ENCODE measurements around the gene CABLES1. TPM values are rescaled to one million over a fixed set of nuclear protein-coding genes. Genes with fewer than 3 reads are reported as not detected.
"Not testable (repeated sequence)": the region's sequence is repeated elsewhere in the genome, so short reads cannot be mapped to it uniquely, and the experiment has no call there.

CABLES1 gene
- total and polyA plus RNA-seq, 2 donors from 2014 or later: 7.6 to 40.5 TPM

GRCh38 chr18:23093772-23094171, 41.5 kb upstream of the CABLES1 start:
- Histone ChIP-seq H3K4me1 (ENCODE audit: control insufficient read depth in 2 of 3, insufficient read depth in 2 of 3, low read depth in 1 of 3, low read length in 3 of 3) (no peaks in the 10 kb centered on the region), H3K4me3 (ENCODE audit: low read length in 3 of 3) (no peak overlapping the region), H3K9me3 (ENCODE audit: control insufficient read depth in 2 of 3, insufficient read depth in 1 of 3, low read length in 3 of 3) (no peaks in the 10 kb centered on the region), H3K36me3 (ENCODE audit: control insufficient read depth in 2 of 3, insufficient read depth in 3 of 3, low read length in 3 of 3) (no peaks in the 10 kb centered on the region), H3K27ac (ENCODE audit: low read depth in 2 of 2, low read length in 2 of 2) (no peak overlapping the region), H3K9ac (ENCODE audit: low read length in 3 of 3) (no peak overlapping the region), H3K27me3 (ENCODE audit: control insufficient read depth, insufficient read depth, low read length) (no peaks in the 10 kb centered on the region)
- intact Hi-C loops (cut with DNase I): no loop called here
- no peak for TF ChIP-seq CTCF (IDR thresholded peaks at IDR 0.05; ENCODE audit: borderline replicate concordance, extremely low read depth, insufficient read depth)
- peak in 1 of 5 donors; percentile 12 for DNase-seq
- no peak for FAIRE-seq

GRCh38 chr18:23094411-23095190, 40.7 kb upstream of the CABLES1 start:
- FAIRE-seq: no peak
- no peak overlapping the region for H3K4me3 ChIP-seq (ENCODE audit: low read length in 3 of 3)
- no peak overlapping the region for H3K27ac ChIP-seq (ENCODE audit: low read depth in 2 of 2, low read length in 2 of 2)
- H3K27me3 ChIP-seq (ENCODE audit: control insufficient read depth, insufficient read depth, low read length): no peaks in the 10 kb centered on the region
- no peaks in the 10 kb centered on the region for H3K9me3 ChIP-seq (ENCODE audit: control insufficient read depth in 2 of 3, insufficient read depth in 1 of 3, low read length in 3 of 3)
- intact Hi-C loops (cut with DNase I): no loop called here
- no peak overlapping the region for H3K9ac ChIP-seq (ENCODE audit: low read length in 3 of 3)
- no peaks in the 10 kb centered on the region for H3K36me3 ChIP-seq (ENCODE audit: control insufficient read depth in 2 of 3, insufficient read depth in 3 of 3, low read length in 3 of 3)
- TF ChIP-seq CTCF (IDR thresholded peaks at IDR 0.05; ENCODE audit: borderline replicate concordance, extremely low read depth, insufficient read depth): no peak
- H3K4me1 ChIP-seq (ENCODE audit: control insufficient read depth in 2 of 3, insufficient read depth in 2 of 3, low read depth in 1 of 3, low read length in 3 of 3): no peaks in the 10 kb centered on the region
- DNase-seq: peak in 1 of 5 donors; percentile 12

- H3K27ac ChIP-seq (ENCODE audit: low read depth in 2 of 2, low read length in 2 of 2): no peak overlapping the region
- no peaks in the 10 kb centered on the region for H3K9me3 ChIP-seq (ENCODE audit: control insufficient read depth in 2 of 3, insufficient read depth in 1 of 3, low read length in 3 of 3)
- no peaks in the 10 kb centered on the region for H3K27me3 ChIP-seq (ENCODE audit: control insufficient read depth, insufficient read depth, low read length)
- H3K4me3 ChIP-seq (ENCODE audit: low read length in 3 of 3): no peak overlapping the region
- H3K9ac ChIP-seq (ENCODE audit: low read length in 3 of 3): no peak overlapping the region
- no peaks in the 10 kb centered on the region for H3K4me1 ChIP-seq (ENCODE audit: control insufficient read depth in 2 of 3, insufficient read depth in 2 of 3, low read depth in 1 of 3, low read length in 3 of 3)
- FAIRE-seq (no peak), DNase-seq (no peak)
- TF ChIP-seq CTCF (IDR thresholded peaks at IDR 0.05; ENCODE audit: borderline replicate concordance, extremely low read depth, insufficient read depth): no peak
- intact Hi-C loops (cut with DNase I): no loop called here
- no peaks in the 10 kb centered on the region for H3K36me3 ChIP-seq (ENCODE audit: control insufficient read depth in 2 of 3, insufficient read depth in 3 of 3, low read length in 3 of 3)
Observed at GRCh38 chr18:23095463-23095862, 39.8 kb upstream of the CABLES1 start.

- H3K4me1 ChIP-seq (ENCODE audit: control insufficient read depth in 2 of 3, insufficient read depth in 2 of 3, low read depth in 1 of 3, low read length in 3 of 3); H3K27me3 ChIP-seq (ENCODE audit: control insufficient read depth, insufficient read depth, low read length); H3K4me3 ChIP-seq (ENCODE audit: low read length in 3 of 3); H3K27ac ChIP-seq (ENCODE audit: low read depth in 2 of 2, low read length in 2 of 2); H3K9ac ChIP-seq (ENCODE audit: low read length in 3 of 3); H3K36me3 ChIP-seq (ENCODE audit: control insufficient read depth in 2 of 3, insufficient read depth in 3 of 3, low read length in 3 of 3); intact Hi-C loops (cut with DNase I); FAIRE-seq; H3K9me3 ChIP-seq (ENCODE audit: control insufficient read depth in 2 of 3, insufficient read depth in 1 of 3, low read length in 3 of 3): not testable (repeated sequence)
- DNase-seq: peak in 1 of 5 donors; percentile 29
Observed at GRCh38 chr18:23097016-23097415, 38.3 kb upstream of the CABLES1 start.

Data from kidney (tissue), 14 donors.